GM12872 (cell line): ENCODE results near the gene CDR2.

Source experiments
- TF ChIP-seq, protein P1 (sequence below): IDR thresholded peaks from 3 replicates; pipeline ENCODE4 v1.5.1; 2011; ENCODE audit warnings: low read depth, mild to moderate bottlenecking, low read length, moderate library complexity; ENCODE audit not compliant: insufficient read depth

CDR2 gene

GRCh38 chr16:22364241-22364640 is 10.2 kb downstream of the CDR2 start:
- TF ChIP-seq, protein P1, sequence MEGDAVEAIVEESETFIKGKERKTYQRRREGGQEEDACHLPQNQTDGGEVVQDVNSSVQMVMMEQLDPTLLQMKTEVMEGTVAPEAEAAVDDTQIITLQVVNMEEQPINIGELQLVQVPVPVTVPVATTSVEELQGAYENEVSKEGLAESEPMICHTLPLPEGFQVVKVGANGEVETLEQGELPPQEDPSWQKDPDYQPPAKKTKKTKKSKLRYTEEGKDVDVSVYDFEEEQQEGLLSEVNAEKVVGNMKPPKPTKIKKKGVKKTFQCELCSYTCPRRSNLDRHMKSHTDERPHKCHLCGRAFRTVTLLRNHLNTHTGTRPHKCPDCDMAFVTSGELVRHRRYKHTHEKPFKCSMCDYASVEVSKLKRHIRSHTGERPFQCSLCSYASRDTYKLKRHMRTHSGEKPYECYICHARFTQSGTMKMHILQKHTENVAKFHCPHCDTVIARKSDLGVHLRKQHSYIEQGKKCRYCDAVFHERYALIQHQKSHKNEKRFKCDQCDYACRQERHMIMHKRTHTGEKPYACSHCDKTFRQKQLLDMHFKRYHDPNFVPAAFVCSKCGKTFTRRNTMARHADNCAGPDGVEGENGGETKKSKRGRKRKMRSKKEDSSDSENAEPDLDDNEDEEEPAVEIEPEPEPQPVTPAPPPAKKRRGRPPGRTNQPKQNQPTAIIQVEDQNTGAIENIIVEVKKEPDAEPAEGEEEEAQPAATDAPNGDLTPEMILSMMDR, result no peak

DNA sequence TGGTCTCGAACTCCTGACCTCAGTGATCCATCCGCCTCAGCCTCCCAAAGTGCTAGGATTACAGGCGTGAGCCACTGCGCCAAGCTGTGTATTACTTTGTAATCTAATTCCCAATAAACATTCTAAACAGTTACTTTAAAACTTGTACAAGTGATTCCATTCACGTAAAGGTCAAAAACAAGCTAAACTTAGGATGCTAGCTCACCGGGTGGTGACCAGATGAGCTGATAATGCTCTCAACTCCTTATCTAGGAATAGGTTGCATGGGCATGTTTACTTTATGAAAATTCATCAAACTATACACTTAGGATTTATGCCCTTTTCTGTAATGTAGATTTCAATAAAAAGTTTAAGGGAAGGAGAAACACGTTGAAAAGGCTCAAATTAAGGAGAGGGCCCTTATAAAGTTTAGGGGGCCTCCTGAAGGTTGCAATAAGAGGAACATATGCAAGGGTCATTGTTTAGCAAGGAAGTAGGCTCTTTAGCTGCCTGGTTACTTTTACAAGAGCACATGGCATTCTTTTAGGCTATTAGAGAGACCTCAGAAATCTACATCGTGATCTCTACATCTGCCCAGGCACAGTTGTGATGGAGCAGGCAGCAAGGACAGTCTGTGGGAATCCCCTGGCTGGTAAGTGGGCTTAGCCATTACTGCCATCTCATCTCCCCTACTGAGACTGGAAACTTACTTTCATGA is 13.3 kb downstream of the CDR2 start:
- TF ChIP-seq, protein P1, result no peak

GRCh38 chr16:22359679-22360078 is 14.7 kb downstream of the CDR2 start:
- TF ChIP-seq, protein P1, result no peak

GRCh38 chr16:22358000-22358399 is 16.4 kb downstream of the CDR2 start:
- TF ChIP-seq, protein P1, result no peak

- TF ChIP-seq, protein P1, result no peak
Observed at GRCh38 chr16:22357635-22357971, 16.8 kb downstream of the CDR2 start.

- TF ChIP-seq, protein P1, result no peak
Observed at GRCh38 chr16:22356930-22357634, 17.3 kb downstream of the CDR2 start.

DNA sequence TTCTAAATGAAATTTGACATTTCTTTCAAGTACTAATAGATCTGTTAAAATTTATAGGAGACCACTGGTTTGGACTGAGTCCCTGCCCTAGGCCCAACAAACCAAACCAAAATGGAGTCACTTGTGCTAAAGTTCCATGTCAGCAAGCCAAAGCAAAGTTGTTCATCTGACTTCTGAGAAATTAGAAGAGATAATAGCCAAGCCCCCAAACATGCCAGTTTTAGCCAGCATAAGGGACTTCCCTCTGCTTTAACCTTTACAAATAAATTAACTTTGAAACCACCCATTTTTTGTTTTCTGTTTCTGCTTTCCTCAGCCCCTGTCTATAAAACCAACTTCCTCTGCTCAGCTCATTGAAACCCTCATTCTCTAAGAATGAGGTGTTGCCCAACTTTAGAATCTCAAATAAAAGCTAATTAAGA is 18.9 kb downstream of the CDR2 start:
- TF ChIP-seq, protein P1, result no peak
